Activated T-helper 2 cell treated with anti-CD3 and anti-CD28 coated beads, Interferon-gamma antibody, Interleukin-2, Interleukin-4, amounts not matched to agents 10 μg/mL and 5 μg/mL and 100 μg/mL, durations not matched to agents 14 hours and 24 hours and 36 hours (primary cell): Measurements from ENCODE around the gene CEP128. TPM values are rescaled to one million over a fixed set of nuclear protein-coding genes. Genes with fewer than 3 reads are reported as not detected.

Experiments used
- DNase-seq: peaks from one replicate; pipeline ENCODE4 v3.0.0; 2021; ENCODE audit warnings: low spot score
- H3K27ac Mint-ChIP-seq: one replicate; pipeline ENCODE4 v1.8.0; 2021; ENCODE audit warnings: mixed read lengths
- H3K27me3 Mint-ChIP-seq: one replicate; pipeline ENCODE4 v1.8.0; 2021; ENCODE audit warnings: low read depth, mixed read lengths
- H3K36me3 Mint-ChIP-seq: one replicate; pipeline ENCODE4 v1.8.0; 2021; ENCODE audit warnings: low read depth, mixed read lengths
- H3K4me1 Mint-ChIP-seq: one replicate; pipeline ENCODE4 v1.8.0; 2021; ENCODE audit warnings: low read depth, mixed read lengths
- H3K4me3 Mint-ChIP-seq: one replicate; pipeline ENCODE4 v1.8.0; 2021; ENCODE audit warnings: low read depth, mild to moderate bottlenecking, moderate library complexity, mixed read lengths
- H3K9me3 Mint-ChIP-seq: one replicate; pipeline ENCODE4 v1.8.0; 2021; ENCODE audit warnings: mixed read lengths
- intact Hi-C: fragments of 100-400 bp; cut with micrococcal nuclease; formaldehyde crosslinking; loops from one replicate; pipeline ENCODE4 v1.15.1; 2023
- total RNA-seq: library from RNA; stranded (reverse); gene quantifications from 2 replicates; pipeline ENCODE4 v1.2.3, GENCODE V29; 2022

The CEP128 gene
- total RNA-seq, 1 donor from 2014 or later, result 18.0 TPM

GRCh38 chr14:80634106-80634758 is 307.3 kb downstream of the CEP128 start:
- Mint-ChIP-seq H3K4me1 (no peaks in the 10 kb centered on the region), H3K9me3 (no peaks in the 10 kb centered on the region), H3K4me3 (no peak overlapping the region), H3K27ac (no peak overlapping the region), H3K36me3 (no peaks in the 10 kb centered on the region), H3K27me3 (no peaks in the 10 kb centered on the region)
- intact Hi-C loops, result no loop called here
- no peak for DNase-seq

GRCh38 chr14:80629606-80630005 is 311.9 kb downstream of the CEP128 start:
- DNase-seq, result no peak
- no peaks in the 10 kb centered on the region for H3K36me3 Mint-ChIP-seq
- H3K27me3 Mint-ChIP-seq, result no peaks in the 10 kb centered on the region
- no peaks in the 10 kb centered on the region for H3K4me1 Mint-ChIP-seq
- no peak overlapping the region for H3K4me3 Mint-ChIP-seq
- no peaks in the 10 kb centered on the region for H3K9me3 Mint-ChIP-seq
- H3K27ac Mint-ChIP-seq, result no peak overlapping the region
- intact Hi-C loops, result no loop called here

GRCh38 chr14:80628547-80628946 is 313.0 kb downstream of the CEP128 start:
- Mint-ChIP-seq H3K4me1 (no peaks in the 10 kb centered on the region), H3K9me3 (peaks cover 5% of the 10 kb centered on the region), H3K27ac (no peak overlapping the region), H3K36me3 (no peaks in the 10 kb centered on the region), H3K27me3 (no peaks in the 10 kb centered on the region), H3K4me3 (no peak overlapping the region)
- no peak for DNase-seq
- intact Hi-C loops, result no loop called here

GRCh38 chr14:80627745-80628144 is 313.8 kb downstream of the CEP128 start:
- Mint-ChIP-seq H3K4me1 (no peaks in the 10 kb centered on the region), H3K4me3 (no peak overlapping the region), H3K36me3 (no peaks in the 10 kb centered on the region), H3K27ac (no peak overlapping the region), H3K27me3 (no peaks in the 10 kb centered on the region), H3K9me3 (peaks cover 5% of the 10 kb centered on the region)
- DNase-seq, result no peak
- intact Hi-C loops, result no loop called here

GRCh38 chr14:80624581-80624980 is 317.0 kb downstream of the CEP128 start:
- intact Hi-C loops, result no loop called here
- no peak overlapping the region for H3K4me3 Mint-ChIP-seq
- no peak for DNase-seq
- peaks cover 5% of the 10 kb centered on the region for H3K9me3 Mint-ChIP-seq
- H3K27me3 Mint-ChIP-seq, result no peaks in the 10 kb centered on the region
- H3K36me3 Mint-ChIP-seq, result no peaks in the 10 kb centered on the region
- H3K4me1 Mint-ChIP-seq, result no peaks in the 10 kb centered on the region
- H3K27ac Mint-ChIP-seq, result no peak overlapping the region

- H3K36me3 Mint-ChIP-seq, result no peaks in the 10 kb centered on the region
- intact Hi-C loops, result no loop called here
- H3K4me3 Mint-ChIP-seq, result no peak overlapping the region
- no peak overlapping the region for H3K27ac Mint-ChIP-seq
- H3K27me3 Mint-ChIP-seq, result no peaks in the 10 kb centered on the region
- no peaks in the 10 kb centered on the region for H3K4me1 Mint-ChIP-seq
- no peak for DNase-seq
- H3K9me3 Mint-ChIP-seq, result peaks cover 5% of the 10 kb centered on the region
These were observed 319.8 kb downstream of the CEP128 start for GRCh38 chr14:80621701-80622100.

- Mint-ChIP-seq H3K36me3 (no peaks in the 10 kb centered on the region), H3K4me3 (no peak overlapping the region), H3K27me3 (no peaks in the 10 kb centered on the region), H3K9me3 (peaks cover 5% of the 10 kb centered on the region), H3K4me1 (no peaks in the 10 kb centered on the region), H3K27ac (no peak overlapping the region)
- intact Hi-C loops, result no loop called here
- no peak for DNase-seq
These were observed 321.1 kb downstream of the CEP128 start for GRCh38 chr14:80620434-80620833.

- Mint-ChIP-seq H3K4me3 (no peak overlapping the region), H3K9me3 (peaks cover 2% of the 10 kb centered on the region), H3K36me3 (no peaks in the 10 kb centered on the region), H3K27ac (no peak overlapping the region), H3K27me3 (no peaks in the 10 kb centered on the region), H3K4me1 (no peaks in the 10 kb centered on the region)
- intact Hi-C loops, result no loop called here
- no peak for DNase-seq
These were observed 322.7 kb downstream of the CEP128 start for GRCh38 chr14:80618751-80619329.

GRCh38 chr14:80615831-80616230 is 325.7 kb downstream of the CEP128 start:
- H3K4me1 Mint-ChIP-seq, result no peaks in the 10 kb centered on the region
- DNase-seq, result no peak
- intact Hi-C loops, result no loop called here
- no peaks in the 10 kb centered on the region for H3K27me3 Mint-ChIP-seq
- no peak overlapping the region for H3K27ac Mint-ChIP-seq
- H3K9me3 Mint-ChIP-seq, result no peaks in the 10 kb centered on the region
- no peak overlapping the region for H3K4me3 Mint-ChIP-seq
- no peaks in the 10 kb centered on the region for H3K36me3 Mint-ChIP-seq

- intact Hi-C loops, result no loop called here
- H3K9me3 Mint-ChIP-seq, result no peaks in the 10 kb centered on the region
- H3K27ac Mint-ChIP-seq, result no peak overlapping the region
- no peak overlapping the region for H3K4me3 Mint-ChIP-seq
- no peaks in the 10 kb centered on the region for H3K27me3 Mint-ChIP-seq
- no peak for DNase-seq
- H3K36me3 Mint-ChIP-seq, result no peaks in the 10 kb centered on the region
- no peaks in the 10 kb centered on the region for H3K4me1 Mint-ChIP-seq
These were observed 332.5 kb downstream of the CEP128 start for GRCh38 chr14:80609055-80609454.

- H3K4me3 Mint-ChIP-seq, result no peak overlapping the region
- no peaks in the 10 kb centered on the region for H3K9me3 Mint-ChIP-seq
- H3K36me3 Mint-ChIP-seq, result no peaks in the 10 kb centered on the region
- no peaks in the 10 kb centered on the region for H3K4me1 Mint-ChIP-seq
- intact Hi-C loops, result no loop called here
- no peaks in the 10 kb centered on the region for H3K27me3 Mint-ChIP-seq
- H3K27ac Mint-ChIP-seq, result no peak overlapping the region
- DNase-seq, result no peak
These were observed 333.0 kb downstream of the CEP128 start for GRCh38 chr14:80608563-80608962.

- intact Hi-C loops, result no loop called here
- no peaks in the 10 kb centered on the region for H3K36me3 Mint-ChIP-seq
These were observed 333.9 kb downstream of the CEP128 start for GRCh38 chr14:80607430-80608190.

GRCh38 chr14:80606347-80606772 is 335.2 kb downstream of the CEP128 start:
- no peaks in the 10 kb centered on the region for H3K36me3 Mint-ChIP-seq

More at GRCh38 chr14:80607430-80608190, 333.9 kb downstream of the CEP128 start:
- H3K27ac Mint-ChIP-seq, result no peak overlapping the region
- no peaks in the 10 kb centered on the region for H3K27me3 Mint-ChIP-seq
- DNase-seq, result no peak
- H3K4me3 Mint-ChIP-seq, result no peak overlapping the region
- no peaks in the 10 kb centered on the region for H3K4me1 Mint-ChIP-seq
- no peaks in the 10 kb centered on the region for H3K9me3 Mint-ChIP-seq

More at GRCh38 chr14:80606347-80606772, 335.2 kb downstream of the CEP128 start:
- no peak overlapping the region for H3K4me3 Mint-ChIP-seq
- intact Hi-C loops, result no loop called here
- no peaks in the 10 kb centered on the region for H3K4me1 Mint-ChIP-seq
- no peak overlapping the region for H3K27ac Mint-ChIP-seq
- no peaks in the 10 kb centered on the region for H3K9me3 Mint-ChIP-seq
- H3K27me3 Mint-ChIP-seq, result no peaks in the 10 kb centered on the region
- DNase-seq, result no peak
